Dendritic cell treated with granulocyte-macrophage colony-stimulating factor and Interleukin-4, amounts not matched to agents 40 ng/mL and 50 ng/mL, for 4 days (primary cell): Measurements from ENCODE around the gene RAB28.

Source experiments
- H3K27ac Mint-ChIP-seq: one replicate; pipeline ENCODE4 v1.8.0; 2022; ENCODE audit warnings: mild to moderate bottlenecking, mixed read lengths
- H3K27me3 Mint-ChIP-seq: one replicate; pipeline ENCODE4 v1.8.0; 2022; ENCODE audit warnings: mild to moderate bottlenecking, mixed read lengths
- H3K36me3 Mint-ChIP-seq: one replicate; pipeline ENCODE4 v1.8.0; 2022; ENCODE audit warnings: low read depth, mixed read lengths
- H3K4me1 Mint-ChIP-seq: one replicate; pipeline ENCODE4 v1.8.0; 2022; ENCODE audit warnings: low read depth, mixed read lengths
- H3K4me3 Mint-ChIP-seq: one replicate; pipeline ENCODE4 v1.8.0; 2022; ENCODE audit warnings: mild to moderate bottlenecking, moderate library complexity, mixed read lengths
- H3K9me3 Mint-ChIP-seq: one replicate; pipeline ENCODE4 v1.8.0; 2022; ENCODE audit warnings: mixed read lengths
- intact Hi-C: fragments of 100-400 bp; cut with micrococcal nuclease; formaldehyde crosslinking; loops from one replicate; pipeline ENCODE4 v1.15.0; 2022

RAB28 gene

GRCh38 chr4:13523105-13523477, 39.0 kb upstream of the RAB28 start:
- H3K27me3 Mint-ChIP-seq, result peaks cover 78% of the 10 kb centered on the region
- H3K27ac Mint-ChIP-seq, result no peak overlapping the region
- H3K4me1 Mint-ChIP-seq, result peaks cover 22% of the 10 kb centered on the region
- no peaks in the 10 kb centered on the region for H3K36me3 Mint-ChIP-seq
- intact Hi-C loops, result no loop called here
- H3K9me3 Mint-ChIP-seq, result peaks cover 10% of the 10 kb centered on the region
- H3K4me3 Mint-ChIP-seq, result no peak overlapping the region

DNA sequence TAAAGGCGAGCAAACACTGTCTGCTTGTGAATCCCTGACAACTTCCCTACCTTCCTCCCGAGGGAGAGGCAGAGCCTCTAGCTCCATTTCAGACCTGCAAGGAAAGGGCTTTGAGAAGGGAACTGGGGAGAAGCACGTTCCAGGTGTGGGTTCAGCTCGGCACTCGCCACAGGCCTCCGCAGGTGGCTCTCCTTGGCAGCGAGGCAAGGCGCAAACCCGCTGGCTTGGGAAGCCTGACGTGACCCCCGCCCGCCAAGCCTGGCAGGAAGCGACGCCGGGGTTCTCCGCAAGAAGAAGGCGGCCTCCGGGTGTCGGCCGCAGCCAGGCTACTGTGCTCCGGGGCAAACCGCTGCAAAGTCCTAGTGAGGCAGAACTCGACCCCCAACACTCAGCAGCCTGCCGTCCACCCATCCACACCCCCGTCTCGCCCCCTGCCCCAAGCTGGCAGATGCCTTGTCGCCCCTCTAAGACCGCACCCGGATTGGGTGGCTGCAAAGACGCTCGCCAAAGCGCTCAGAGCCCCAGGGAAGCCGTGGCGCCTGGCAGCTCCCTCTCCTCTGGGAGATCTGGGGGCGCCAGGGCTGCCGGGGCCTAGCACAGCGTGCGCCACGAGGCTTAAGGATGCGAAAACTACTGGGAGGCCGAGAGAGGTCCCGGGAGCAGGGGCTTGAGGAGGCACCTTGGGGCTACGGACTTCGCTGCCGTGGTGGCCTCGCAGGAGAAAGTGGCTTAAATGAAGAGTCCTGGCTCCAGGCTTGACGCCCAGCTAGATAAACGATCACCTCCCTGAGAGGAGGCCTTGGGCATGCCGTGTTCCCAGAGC, 38.4 kb upstream of the RAB28 start:
- Mint-ChIP-seq H3K4me3 (no peak overlapping the region), H3K27ac (no peak overlapping the region), H3K9me3 (peaks cover 10% of the 10 kb centered on the region), H3K27me3 (peaks cover 72% of the 10 kb centered on the region), H3K4me1 (peaks cover 16% of the 10 kb centered on the region), H3K36me3 (no peaks in the 10 kb centered on the region)
- intact Hi-C loops, result no loop called here

DNA sequence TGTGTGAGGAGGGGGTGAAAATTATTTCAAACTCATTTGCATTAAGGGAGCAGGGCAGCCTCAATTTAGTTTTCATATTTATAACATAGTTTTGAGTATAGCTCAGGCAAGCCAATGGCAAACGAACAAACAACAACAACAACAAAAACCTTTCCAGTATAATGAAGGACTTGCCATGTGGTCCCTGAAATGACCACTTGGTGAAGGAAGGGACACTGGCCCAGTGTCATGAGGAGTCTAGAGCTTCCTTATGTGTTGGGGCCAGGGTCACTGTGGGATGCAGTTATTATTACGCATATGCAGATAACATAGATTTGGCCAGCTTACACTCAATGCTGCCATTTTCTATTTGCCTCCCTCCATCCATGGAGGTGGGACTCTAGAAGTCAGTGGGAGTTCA, 36.9 kb upstream of the RAB28 start:
- no peak overlapping the region for H3K4me3 Mint-ChIP-seq
- H3K36me3 Mint-ChIP-seq, result no peaks in the 10 kb centered on the region
- peaks cover 11% of the 10 kb centered on the region for H3K4me1 Mint-ChIP-seq
- intact Hi-C loops, result no loop called here
- peaks cover 67% of the 10 kb centered on the region for H3K27me3 Mint-ChIP-seq
- H3K27ac Mint-ChIP-seq, result no peak overlapping the region
- peaks cover 10% of the 10 kb centered on the region for H3K9me3 Mint-ChIP-seq

DNA sequence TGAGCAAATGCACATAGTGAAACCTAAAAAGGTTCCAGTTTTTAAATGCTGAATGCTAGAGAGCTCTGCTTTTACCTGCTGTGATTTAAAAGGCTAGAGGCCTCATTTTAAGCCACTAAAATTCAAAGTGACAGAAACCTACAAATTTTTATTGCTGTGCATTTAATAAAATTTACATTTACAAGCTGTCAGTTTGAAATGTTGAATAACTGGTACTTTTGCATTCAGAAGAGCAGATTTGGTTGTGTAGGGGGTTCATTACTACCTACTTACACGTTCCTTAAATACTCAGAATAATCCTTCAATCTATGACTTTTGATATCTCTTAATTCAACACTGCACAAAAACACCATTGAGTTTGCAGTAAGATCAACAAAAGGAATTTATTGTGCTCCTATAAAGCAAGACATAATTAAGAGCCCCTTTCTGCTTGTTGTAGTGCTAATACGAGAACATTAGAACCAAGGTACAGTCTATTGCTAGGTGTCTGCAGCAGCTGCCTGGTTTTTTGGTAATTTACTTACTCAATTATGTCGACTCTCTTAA, 32.2 kb upstream of the RAB28 start:
- no peak overlapping the region for H3K27ac Mint-ChIP-seq
- peaks cover 53% of the 10 kb centered on the region for H3K27me3 Mint-ChIP-seq
- H3K9me3 Mint-ChIP-seq, result no peaks in the 10 kb centered on the region
- H3K36me3 Mint-ChIP-seq, result no peaks in the 10 kb centered on the region
- H3K4me3 Mint-ChIP-seq, result no peak overlapping the region
- no peaks in the 10 kb centered on the region for H3K4me1 Mint-ChIP-seq
- intact Hi-C loops, result no loop called here

- Mint-ChIP-seq H3K9me3 (no peaks in the 10 kb centered on the region), H3K27me3 (peaks cover 52% of the 10 kb centered on the region), H3K27ac (no peak overlapping the region), H3K4me3 (no peak overlapping the region), H3K36me3 (no peaks in the 10 kb centered on the region), H3K4me1 (no peaks in the 10 kb centered on the region)
- intact Hi-C loops, result no loop called here
Measured at GRCh38 chr4:13515268-13515667, 31.1 kb upstream of the RAB28 start.

DNA sequence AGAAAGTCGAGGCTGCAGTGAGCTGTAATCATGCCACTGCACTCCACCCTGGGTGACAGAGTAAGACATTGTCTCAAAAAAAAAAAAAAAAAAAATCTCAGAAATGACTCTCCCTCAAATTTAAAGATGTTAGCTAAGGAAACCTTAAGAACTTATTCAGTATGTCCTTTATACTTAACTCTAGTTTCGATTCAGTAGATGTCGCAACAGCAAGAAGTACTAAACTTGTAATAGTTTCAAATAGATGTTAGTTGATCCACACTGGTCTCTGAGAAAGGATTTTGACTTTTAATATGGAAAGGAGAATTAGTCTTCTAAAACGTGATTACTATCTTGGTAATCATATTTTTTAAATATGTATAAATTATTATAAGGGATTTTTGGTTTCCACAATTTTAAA, 30.6 kb upstream of the RAB28 start:
- no peaks in the 10 kb centered on the region for H3K9me3 Mint-ChIP-seq
- no peak overlapping the region for H3K4me3 Mint-ChIP-seq
- no peaks in the 10 kb centered on the region for H3K4me1 Mint-ChIP-seq
- peaks cover 51% of the 10 kb centered on the region for H3K27me3 Mint-ChIP-seq
- intact Hi-C loops, result no loop called here
- H3K36me3 Mint-ChIP-seq, result no peaks in the 10 kb centered on the region
- H3K27ac Mint-ChIP-seq, result no peak overlapping the region

- H3K27ac Mint-ChIP-seq, result no peak overlapping the region
- no peaks in the 10 kb centered on the region for H3K4me1 Mint-ChIP-seq
- H3K9me3 Mint-ChIP-seq, result no peaks in the 10 kb centered on the region
- peaks cover 54% of the 10 kb centered on the region for H3K27me3 Mint-ChIP-seq
- no peak overlapping the region for H3K4me3 Mint-ChIP-seq
- H3K36me3 Mint-ChIP-seq, result no peaks in the 10 kb centered on the region
- intact Hi-C loops, result no loop called here
Measured at GRCh38 chr4:13511101-13511500, 27.0 kb upstream of the RAB28 start.

DNA sequence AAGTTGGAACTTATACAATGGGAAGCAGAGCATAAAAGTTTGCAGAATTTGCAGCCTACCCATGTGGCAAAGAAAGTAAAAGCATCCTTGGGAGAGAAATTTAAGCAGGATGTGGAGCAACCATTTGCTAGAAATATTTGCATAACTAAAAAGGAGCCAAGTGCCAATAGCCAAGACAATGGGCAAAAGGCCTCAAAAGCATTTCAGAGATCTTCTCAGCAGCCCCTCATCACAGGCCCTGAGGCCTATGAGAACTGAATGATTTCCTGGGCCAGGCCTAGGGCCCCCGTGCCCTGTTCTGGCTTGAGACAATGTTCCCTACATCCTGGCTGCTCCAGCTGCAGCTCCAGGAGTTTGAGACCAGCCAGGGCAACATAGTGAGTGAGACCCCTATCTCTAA, 25.3 kb upstream of the RAB28 start:
- intact Hi-C loops, result no loop called here
- peaks cover 51% of the 10 kb centered on the region for H3K27me3 Mint-ChIP-seq
- H3K36me3 Mint-ChIP-seq, result no peaks in the 10 kb centered on the region

DNA sequence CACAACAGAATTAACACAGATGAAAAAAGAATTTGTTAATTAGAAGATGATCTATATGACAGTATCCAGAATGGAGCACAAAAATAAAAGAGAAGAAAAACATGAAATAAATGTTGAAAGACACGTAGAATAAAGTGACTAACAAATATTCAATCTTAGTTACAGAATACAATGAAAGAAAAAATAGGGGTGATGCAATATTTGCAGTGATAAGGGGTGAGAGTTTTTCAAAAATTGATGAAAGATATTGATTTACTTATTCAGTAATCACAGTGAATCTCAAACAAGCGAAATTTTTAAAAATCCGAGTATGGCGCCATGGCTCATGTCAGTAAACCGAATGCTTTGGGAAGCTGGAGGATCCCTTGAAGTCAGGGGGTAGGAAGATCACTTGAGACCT, 20.2 kb upstream of the RAB28 start:
- peaks cover 48% of the 10 kb centered on the region for H3K27me3 Mint-ChIP-seq
- H3K9me3 Mint-ChIP-seq, result no peaks in the 10 kb centered on the region
- H3K27ac Mint-ChIP-seq, result no peak overlapping the region
- H3K4me3 Mint-ChIP-seq, result no peak overlapping the region
- intact Hi-C loops, result no loop called here
- no peaks in the 10 kb centered on the region for H3K36me3 Mint-ChIP-seq
- H3K4me1 Mint-ChIP-seq, result no peaks in the 10 kb centered on the region

More for the DNA sequence above, 25.3 kb upstream of the RAB28 start:
- Mint-ChIP-seq H3K4me3 (no peak overlapping the region), H3K27ac (no peak overlapping the region), H3K4me1 (no peaks in the 10 kb centered on the region), H3K9me3 (no peaks in the 10 kb centered on the region)

GRCh38 chr4:13498469-13498868, 14.3 kb upstream of the RAB28 start:
- Mint-ChIP-seq H3K9me3 (no peaks in the 10 kb centered on the region), H3K4me3 (no peak overlapping the region), H3K27ac (peak overlapping the region; percentile 36), H3K4me1 (peaks cover 6% of the 10 kb centered on the region), H3K27me3 (peaks cover 28% of the 10 kb centered on the region), H3K36me3 (no peaks in the 10 kb centered on the region)
- intact Hi-C loops, result no loop called here

DNA sequence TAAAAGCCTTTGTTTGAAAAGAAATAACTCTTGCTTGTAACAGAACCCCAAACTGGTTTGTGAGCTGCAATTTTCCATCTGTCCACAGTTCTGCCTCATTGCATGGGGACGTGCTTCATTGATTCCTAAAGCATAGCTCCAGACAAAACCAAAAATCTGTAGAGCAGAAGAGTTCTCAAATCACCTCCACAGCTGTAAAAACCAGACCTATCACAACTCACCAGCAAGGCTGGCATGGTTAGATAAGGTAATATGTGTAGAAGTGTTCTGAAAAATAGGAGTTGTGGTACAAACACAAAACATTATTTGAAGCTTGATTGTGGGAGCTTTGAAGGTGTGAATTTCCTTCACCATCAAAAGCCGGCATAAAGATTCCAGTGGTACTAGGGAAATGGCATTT, 12.5 kb upstream of the RAB28 start:
- intact Hi-C loops, result no loop called here
- H3K27ac Mint-ChIP-seq, result no peak overlapping the region
- H3K36me3 Mint-ChIP-seq, result no peaks in the 10 kb centered on the region
- H3K9me3 Mint-ChIP-seq, result no peaks in the 10 kb centered on the region
- no peak overlapping the region for H3K4me3 Mint-ChIP-seq
- peaks cover 6% of the 10 kb centered on the region for H3K4me1 Mint-ChIP-seq
- peaks cover 23% of the 10 kb centered on the region for H3K27me3 Mint-ChIP-seq

- no peaks in the 10 kb centered on the region for H3K36me3 Mint-ChIP-seq
- H3K4me3 Mint-ChIP-seq, result no peak overlapping the region
- H3K9me3 Mint-ChIP-seq, result no peaks in the 10 kb centered on the region
- intact Hi-C loops, result no loop called here
- peaks cover 6% of the 10 kb centered on the region for H3K4me1 Mint-ChIP-seq
- peaks cover 24% of the 10 kb centered on the region for H3K27me3 Mint-ChIP-seq
- no peak overlapping the region for H3K27ac Mint-ChIP-seq
Measured at GRCh38 chr4:13495753-13496152, 11.6 kb upstream of the RAB28 start.

DNA sequence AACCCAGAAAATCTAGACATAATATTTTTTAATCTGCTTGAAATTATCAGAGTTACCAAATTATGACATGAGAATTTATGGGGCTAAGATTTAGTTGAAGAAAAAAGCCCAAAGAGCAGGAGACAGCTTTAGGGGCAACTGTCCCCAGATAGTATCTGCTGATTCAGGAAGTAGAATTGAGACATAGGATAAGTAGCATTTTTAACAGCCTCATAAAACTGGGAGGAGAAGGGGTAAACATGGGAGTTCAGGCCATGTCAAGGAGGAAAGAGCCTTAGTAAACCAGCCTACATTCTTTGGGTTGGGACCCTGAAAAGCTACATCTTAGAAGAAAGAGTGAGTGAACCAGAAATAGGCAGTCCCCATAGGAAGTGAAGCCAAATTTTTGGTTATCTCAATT, 9.7 kb upstream of the RAB28 start:
- peaks cover 6% of the 10 kb centered on the region for H3K4me1 Mint-ChIP-seq

GRCh38 chr4:13492747-13493146, 8.6 kb upstream of the RAB28 start:
- Mint-ChIP-seq H3K4me3 (no peak overlapping the region), H3K27ac (no peak overlapping the region), H3K27me3 (peaks cover 36% of the 10 kb centered on the region), H3K4me1 (no peaks in the 10 kb centered on the region), H3K36me3 (no peaks in the 10 kb centered on the region), H3K9me3 (no peaks in the 10 kb centered on the region)
- intact Hi-C loops, result no loop called here

More for the DNA sequence above, 9.7 kb upstream of the RAB28 start:
- intact Hi-C loops, result no loop called here
- H3K36me3 Mint-ChIP-seq, result no peaks in the 10 kb centered on the region
- peaks cover 31% of the 10 kb centered on the region for H3K27me3 Mint-ChIP-seq
- H3K4me3 Mint-ChIP-seq, result no peak overlapping the region
- H3K9me3 Mint-ChIP-seq, result no peaks in the 10 kb centered on the region
- H3K27ac Mint-ChIP-seq, result no peak overlapping the region
